Endodermal cell (in vitro differentiated cells): ENCODE data around the gene CCDC60. TPM values are rescaled to one million over a fixed set of nuclear protein-coding genes. Genes with fewer than 3 reads are reported as not detected.

Source experiments
- DNase-seq: peaks from one replicate; pipeline ENCODE4 v3.0.0-alpha.2; 2017
- H3K27ac ChIP-seq: 2 replicates; pipeline ENCODE4 v1.5.1; 2013; ENCODE audit warnings: mild to moderate bottlenecking, low read depth, low read length, moderate library complexity
- H3K27me3 ChIP-seq: 2 replicates; pipeline ENCODE4 v1.6.1; 2013; ENCODE audit warnings: mild to moderate bottlenecking, low read length, moderate library complexity; ENCODE audit not compliant: insufficient read depth, control insufficient read depth, poor library complexity, severe bottlenecking
- H3K36me3 ChIP-seq: 2 replicates; pipeline ENCODE4 v1.7.0; 2013; ENCODE audit warnings: mild to moderate bottlenecking, low read length, moderate library complexity; ENCODE audit not compliant: control insufficient read depth, insufficient read depth
- H3K4me1 ChIP-seq: one replicate; pipeline ENCODE4 v1.7.0; 2013; ENCODE audit warnings: low read length; ENCODE audit not compliant: control insufficient read depth, insufficient read depth
- H3K4me3 ChIP-seq: 2 replicates; pipeline ENCODE4 v1.5.1; 2013; ENCODE audit warnings: mild to moderate bottlenecking, low read length, moderate library complexity
- H3K9ac ChIP-seq: 2 replicates; pipeline ENCODE4 v1.6.1; 2013; ENCODE audit warnings: mild to moderate bottlenecking, low read length, moderate library complexity; ENCODE audit not compliant: poor library complexity, severe bottlenecking; ENCODE audit errors: extremely low read depth
- H3K9me3 ChIP-seq: 2 replicates; pipeline ENCODE4 v1.6.1; 2013; ENCODE audit warnings: mild to moderate bottlenecking, low read length, moderate library complexity; ENCODE audit not compliant: control insufficient read depth
- H3K27ac Mint-ChIP-seq: 2 replicates; pipeline ENCODE4 v1.8.0; 2020; ENCODE audit warnings: mixed read lengths
- H3K27me3 Mint-ChIP-seq: 2 replicates; pipeline ENCODE4 v1.8.0; 2021; ENCODE audit warnings: mild to moderate bottlenecking, mixed read lengths; ENCODE audit not compliant: insufficient read depth
- H3K36me3 Mint-ChIP-seq: 2 replicates; pipeline ENCODE4 v1.8.0; 2020; ENCODE audit warnings: low read depth, mixed read lengths
- H3K4me1 Mint-ChIP-seq: 2 replicates; pipeline ENCODE4 v1.8.0; 2020; ENCODE audit warnings: mixed read lengths
- H3K4me3 Mint-ChIP-seq: 2 replicates; pipeline ENCODE4 v1.8.0; 2020; ENCODE audit warnings: mild to moderate bottlenecking, moderate library complexity, mixed read lengths
- H3K9me3 Mint-ChIP-seq: 2 replicates; pipeline ENCODE4 v1.8.0; 2020; ENCODE audit warnings: mild to moderate bottlenecking, mixed read lengths
- WGBS, 2 experiments: methylation state at CpG; one replicate each; pipeline versions ENCODE4 v1.1.5 to v1.1.7; 2013; ENCODE audit warnings: missing lambda C conversion rate in 2 of 2, mixed read lengths in 1 of 2; ENCODE audit not compliant: insufficient coverage in 1 of 2, insufficient read length in 1 of 2; 5-methylcytosine and 5-hydroxymethylcytosine counted together
- total RNA-seq, 2 donors: library from RNA; stranded (reverse); fragmentation: NEBNext Ultra II Directional in 1 of 2; extraction: Animal tissue kit (Norgen Biotek cat#: 25700) in 1 of 2; gene quantifications; 2 replicates in 1 of 2; 3 replicates in 1 of 2; pipeline ENCODE4 v1.2.1, GENCODE V29; 2021
- TF ChIP-seq, protein P1 (sequence below): fragments of 200-600 bp; sonication (generic); conservative IDR thresholded peaks from 2 replicates; pipeline ENCODE4 v1.5.0; 2021; ENCODE audit warnings: antibody characterized with exemption, mild to moderate bottlenecking

CCDC60 gene
- total RNA-seq, 2 donors from 2014 or later, result 0.73 to 1.2 TPM

DNA sequence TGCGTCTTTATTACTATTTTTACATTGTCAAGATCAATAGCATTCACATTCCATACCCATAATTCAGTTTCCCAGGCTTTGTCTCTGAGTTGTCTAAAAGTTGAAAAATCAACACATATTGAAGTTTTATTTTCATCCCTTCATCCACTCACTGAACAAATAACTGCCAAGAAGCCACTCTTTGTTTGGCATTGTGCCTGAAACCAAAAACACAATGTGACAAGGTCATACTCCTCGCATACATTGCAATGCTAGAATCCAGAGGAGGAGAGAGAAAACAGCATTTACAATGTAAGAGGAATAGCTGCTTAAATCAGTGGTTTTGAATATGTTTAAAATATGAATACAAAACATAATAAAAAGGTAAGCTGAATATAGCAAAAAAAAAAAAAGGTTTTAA is 71.8 kb downstream of the CCDC60 start:
- Histone ChIP-seq H3K27ac (no peak overlapping the region), H3K4me1 (no peaks in the 10 kb centered on the region), H3K9ac (no peak overlapping the region), H3K9me3 (no peaks in the 10 kb centered on the region), H3K4me3 (no peak overlapping the region), H3K27me3 (no peaks in the 10 kb centered on the region), H3K36me3 (no peaks in the 10 kb centered on the region)
- TF ChIP-seq, protein P1, sequence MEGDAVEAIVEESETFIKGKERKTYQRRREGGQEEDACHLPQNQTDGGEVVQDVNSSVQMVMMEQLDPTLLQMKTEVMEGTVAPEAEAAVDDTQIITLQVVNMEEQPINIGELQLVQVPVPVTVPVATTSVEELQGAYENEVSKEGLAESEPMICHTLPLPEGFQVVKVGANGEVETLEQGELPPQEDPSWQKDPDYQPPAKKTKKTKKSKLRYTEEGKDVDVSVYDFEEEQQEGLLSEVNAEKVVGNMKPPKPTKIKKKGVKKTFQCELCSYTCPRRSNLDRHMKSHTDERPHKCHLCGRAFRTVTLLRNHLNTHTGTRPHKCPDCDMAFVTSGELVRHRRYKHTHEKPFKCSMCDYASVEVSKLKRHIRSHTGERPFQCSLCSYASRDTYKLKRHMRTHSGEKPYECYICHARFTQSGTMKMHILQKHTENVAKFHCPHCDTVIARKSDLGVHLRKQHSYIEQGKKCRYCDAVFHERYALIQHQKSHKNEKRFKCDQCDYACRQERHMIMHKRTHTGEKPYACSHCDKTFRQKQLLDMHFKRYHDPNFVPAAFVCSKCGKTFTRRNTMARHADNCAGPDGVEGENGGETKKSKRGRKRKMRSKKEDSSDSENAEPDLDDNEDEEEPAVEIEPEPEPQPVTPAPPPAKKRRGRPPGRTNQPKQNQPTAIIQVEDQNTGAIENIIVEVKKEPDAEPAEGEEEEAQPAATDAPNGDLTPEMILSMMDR, result no peak
- 92% methylated on average over 2 of the region's 2 CpGs; no CpG with 5 or more reads in 1 of the 2 experiments for WGBS, 2 experiments
- no peak overlapping the region for H3K4me3 Mint-ChIP-seq
- peaks cover under 1% of the 10 kb centered on the region for H3K27me3 Mint-ChIP-seq
- H3K9me3 Mint-ChIP-seq, result no peaks in the 10 kb centered on the region
- H3K36me3 Mint-ChIP-seq, result no peaks in the 10 kb centered on the region
- no peak for DNase-seq
- H3K27ac Mint-ChIP-seq, result no peak overlapping the region
- peaks cover 4% of the 10 kb centered on the region for H3K4me1 Mint-ChIP-seq

DNA sequence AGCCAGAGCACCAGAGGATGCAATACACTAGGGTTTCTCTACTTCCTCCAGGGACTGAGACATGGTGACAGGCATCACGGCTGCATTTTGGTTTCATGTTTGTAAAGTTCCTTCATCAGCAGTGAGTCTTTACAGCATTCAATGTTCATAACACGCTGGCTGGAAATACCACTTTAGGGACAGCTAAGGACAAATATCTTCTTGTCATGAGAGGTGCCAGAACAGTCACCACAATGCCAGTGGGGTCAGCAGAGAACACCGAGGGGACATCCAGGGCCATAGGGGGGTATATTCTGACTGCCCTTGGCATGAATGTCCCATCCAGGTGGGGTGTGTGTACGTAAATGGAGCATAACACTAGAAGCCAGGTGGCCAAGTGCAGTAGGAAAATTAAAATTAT is 72.3 kb downstream of the CCDC60 start:
- TF ChIP-seq, protein P1, result no peak
- Histone ChIP-seq H3K9me3 (no peaks in the 10 kb centered on the region), H3K27ac (no peak overlapping the region), H3K36me3 (no peaks in the 10 kb centered on the region), H3K27me3 (no peaks in the 10 kb centered on the region), H3K4me3 (no peak overlapping the region), H3K4me1 (no peaks in the 10 kb centered on the region), H3K9ac (no peak overlapping the region)
- H3K4me1 Mint-ChIP-seq, result peaks cover 8% of the 10 kb centered on the region
- no peaks in the 10 kb centered on the region for H3K36me3 Mint-ChIP-seq
- WGBS, 2 experiments, result 92 to 100% methylated on average over 3 to 4 of the region's 4 CpGs
- DNase-seq, result no peak
- H3K27ac Mint-ChIP-seq, result no peak overlapping the region
- H3K27me3 Mint-ChIP-seq, result no peaks in the 10 kb centered on the region
- no peak overlapping the region for H3K4me3 Mint-ChIP-seq
- no peaks in the 10 kb centered on the region for H3K9me3 Mint-ChIP-seq

DNA sequence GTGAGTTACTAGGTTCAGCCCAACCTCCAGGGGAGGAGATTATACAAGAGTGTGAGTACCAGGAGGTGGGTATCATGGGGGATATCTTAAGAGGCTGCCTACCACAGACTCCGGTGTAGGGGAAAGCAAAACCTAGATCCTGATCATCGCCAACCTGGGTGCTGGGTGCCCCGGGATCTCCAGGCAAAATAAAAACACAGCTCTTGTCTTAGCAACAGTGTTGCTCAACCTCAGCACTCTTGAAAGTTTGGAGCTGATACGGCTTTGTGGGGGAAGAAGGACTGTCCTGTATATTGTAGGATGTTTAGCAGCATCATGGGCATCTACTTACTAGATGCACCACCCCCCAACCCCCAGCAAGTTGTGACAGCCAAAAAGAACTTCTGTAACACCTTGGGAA is 74.5 kb downstream of the CCDC60 start:
- H3K4me3 Mint-ChIP-seq, result no peak overlapping the region
- no peak for DNase-seq
- Histone ChIP-seq H3K27me3 (no peaks in the 10 kb centered on the region), H3K4me3 (no peak overlapping the region), H3K4me1 (no peaks in the 10 kb centered on the region), H3K27ac (no peak overlapping the region), H3K9me3 (no peaks in the 10 kb centered on the region), H3K9ac (no peak overlapping the region), H3K36me3 (no peaks in the 10 kb centered on the region)
- H3K4me1 Mint-ChIP-seq, result peaks cover 10% of the 10 kb centered on the region
- no peaks in the 10 kb centered on the region for H3K9me3 Mint-ChIP-seq
- 96% methylated on average over 3 to 4 of the region's 4 CpGs for WGBS, 2 experiments
- no peak overlapping the region for H3K27ac Mint-ChIP-seq
- peaks cover 2% of the 10 kb centered on the region for H3K27me3 Mint-ChIP-seq
- TF ChIP-seq, protein P1, result no peak
- no peaks in the 10 kb centered on the region for H3K36me3 Mint-ChIP-seq
